AG04449 (cell line): ENCODE measurements around the gene GRAMD2B.

ENCODE experiments used
- CTCF ChIA-PET: fragments of 350-600 bp; formaldehyde crosslinking; extraction: SDS; loops from one replicate; lab custom pipeline; 2021; ENCODE audit warnings: antibody characterized with exemption; lab: Yijun Ruan, JAX
- POLR2A ChIA-PET: fragments of 400-600, 350-600 bp; formaldehyde crosslinking; extraction: SDS; loops from one replicate; lab custom pipeline; 2020; ENCODE audit warnings: antibody characterized with exemption, inconsistent platforms; lab: Yijun Ruan, JAX
- DNase-seq: peaks from one replicate; pipeline ENCODE4 v3.0.0-alpha.2; 2010; ENCODE audit warnings: low read depth, low spot score
- H3K4me3 ChIP-seq: 2 replicates; pipeline ENCODE4 v1.5.1; 2011; ENCODE audit warnings: low read depth, mild to moderate bottlenecking, control low read depth, low read length
- CTCF ChIP-seq: IDR thresholded peaks from one replicate; pipeline ENCODE4 v1.5.1; 2011; ENCODE audit warnings: mild to moderate bottlenecking, moderate library complexity, low read length, control low read depth, inconsistent platforms; ENCODE audit not compliant: insufficient read depth; ENCODE audit errors: missing control alignments

The GRAMD2B gene

GRCh38 chr5:126415789-126416188 is 7.4 kb upstream of the GRAMD2B start:
- POLR2A ChIA-PET: no interaction called here
- TF ChIP-seq CTCF: no peak
- no peak overlapping the region for H3K4me3 ChIP-seq
- CTCF ChIA-PET: no interaction called here
- no peak for DNase-seq

- CTCF ChIA-PET: no interaction called here
- POLR2A ChIA-PET: no interaction called here
- DNase-seq: no peak
- no peak for TF ChIP-seq CTCF
- H3K4me3 ChIP-seq: no peak overlapping the region
Observed at GRCh38 chr5:126416266-126416925, 6.8 kb upstream of the GRAMD2B start.

- no peak for TF ChIP-seq CTCF
- no peak for DNase-seq
- ChIA-PET POLR2A (no interaction called here), CTCF (no interaction called here)
- no peak overlapping the region for H3K4me3 ChIP-seq
Observed at GRCh38 chr5:126417178-126417577, 6.0 kb upstream of the GRAMD2B start.

GRCh38 chr5:126419102-126419501 is 4.1 kb upstream of the GRAMD2B start:
- ChIA-PET CTCF (interaction anchor here (1.4 kb wide), 1 partner anchor 15 kb away, joined by 6 read pairs; no protein-coding TSS in a partner anchor), POLR2A (no interaction called here)
- H3K4me3 ChIP-seq: no peak overlapping the region
- no peak for TF ChIP-seq CTCF
- no peak for DNase-seq

- no peak for TF ChIP-seq CTCF
- no peak for DNase-seq
- ChIA-PET CTCF (no interaction called here), POLR2A (no interaction called here)
- H3K4me3 ChIP-seq: no peak overlapping the region
Observed at GRCh38 chr5:126428421-126428820, 5.2 kb downstream of the GRAMD2B start.

GRCh38 chr5:126430631-126431030 is 7.4 kb downstream of the GRAMD2B start:
- no peak overlapping the region for H3K4me3 ChIP-seq
- ChIA-PET CTCF (no interaction called here), POLR2A (no interaction called here)
- no peak for TF ChIP-seq CTCF
- DNase-seq: no peak
